Epidermal melanocyte (primary cell): ENCODE measurements around the gene PIGA.
"Not testable (repeated sequence)": the region's sequence is repeated elsewhere in the genome, so short reads cannot be mapped to it uniquely, and the experiment has no call there.

Experiments used
- DNase-seq: peaks from one replicate; pipeline ENCODE4 v3.0.0; 2011; ENCODE audit warnings: low spot score; ENCODE audit not compliant: insufficient read length

Gene PIGA

GRCh38 chrX:15320297-15320696, 15.0 kb downstream of the PIGA start:
- no peak for DNase-seq

- no peak for DNase-seq
Observed at GRCh38 chrX:15319075-15319474, 16.2 kb downstream of the PIGA start.

- no peak for DNase-seq
Observed at GRCh38 chrX:15315509-15315908, 19.8 kb downstream of the PIGA start, which contains the start of gene ASB11. Gene ASB11 (minus strand): TSS chrX:15315640. CDS start chrX:15315605, 35 bp downstream.

GRCh38 chrX:15314472-15314871, 20.9 kb downstream of the PIGA start:
- DNase-seq: no peak

- DNase-seq: no peak
Observed at GRCh38 chrX:15311119-15311518, 24.2 kb downstream of the PIGA start.

- DNase-seq: no peak
Observed at GRCh38 chrX:15310117-15310516, 25.2 kb downstream of the PIGA start.

- not testable (repeated sequence) for DNase-seq
Observed at GRCh38 chrX:15305899-15306298, 29.4 kb downstream of the PIGA start.

GRCh38 chrX:15301924-15302323, 33.4 kb downstream of the PIGA start:
- DNase-seq: no peak

GRCh38 chrX:15299941-15300851, 35.1 kb downstream of the PIGA start:
- DNase-seq: no peak

- DNase-seq: no peak
Observed at GRCh38 chrX:15298780-15299179, 36.5 kb downstream of the PIGA start.

- no peak for DNase-seq
Observed at GRCh38 chrX:15298201-15298600, 37.1 kb downstream of the PIGA start.

GRCh38 chrX:15293451-15293850, 41.9 kb downstream of the PIGA start:
- DNase-seq: no peak

- DNase-seq: no peak
Observed at GRCh38 chrX:15292861-15293260, 42.5 kb downstream of the PIGA start.

GRCh38 chrX:15277604-15278003, 57.7 kb downstream of the PIGA start:
- DNase-seq: no peak

GRCh38 chrX:15274946-15275345, 60.4 kb downstream of the PIGA start:
- no peak for DNase-seq

GRCh38 chrX:15273275-15273674, 62.0 kb downstream of the PIGA start:
- not testable (repeated sequence) for DNase-seq

- DNase-seq: no peak
Observed at GRCh38 chrX:15271757-15272156, 63.6 kb downstream of the PIGA start.

- DNase-seq: peak; percentile 49
Observed at GRCh38 chrX:15269618-15270521, 65.5 kb downstream of the PIGA start, which contains the start of gene ASB9. Gene ASB9 (minus strand): TSS chrX:15270083. CDS start chrX:15269874, 209 bp downstream.
